HG02623 (cell line): ENCODE results near the gene ATP5F1C.
"Not testable (repeated sequence)": the region's sequence is repeated elsewhere in the genome, so short reads cannot be mapped to it uniquely, and the experiment has no call there.

Experiments
- ATAC-seq: cut with Tn5 transposase; IDR thresholded peaks from one replicate; pipeline ENCODE4 v1.9.1; 2021; ENCODE audit warnings: moderate library complexity; ENCODE audit not compliant: unreplicated experiment

The ATP5F1C gene

GRCh38 chr10:7787857-7788638 lies at the start of gene ATP5F1C, which contains the start of gene KIN:
Gene ATP5F1C, plus strand, starts transcription at chr10:7788177. Its CDS starts 31 bp downstream, at chr10:7788208.
Gene KIN, minus strand, starts transcription at chr10:7787993. Its CDS starts 60 bp downstream, at chr10:7787933.
- ATAC-seq: peak; percentile 90

DNA sequence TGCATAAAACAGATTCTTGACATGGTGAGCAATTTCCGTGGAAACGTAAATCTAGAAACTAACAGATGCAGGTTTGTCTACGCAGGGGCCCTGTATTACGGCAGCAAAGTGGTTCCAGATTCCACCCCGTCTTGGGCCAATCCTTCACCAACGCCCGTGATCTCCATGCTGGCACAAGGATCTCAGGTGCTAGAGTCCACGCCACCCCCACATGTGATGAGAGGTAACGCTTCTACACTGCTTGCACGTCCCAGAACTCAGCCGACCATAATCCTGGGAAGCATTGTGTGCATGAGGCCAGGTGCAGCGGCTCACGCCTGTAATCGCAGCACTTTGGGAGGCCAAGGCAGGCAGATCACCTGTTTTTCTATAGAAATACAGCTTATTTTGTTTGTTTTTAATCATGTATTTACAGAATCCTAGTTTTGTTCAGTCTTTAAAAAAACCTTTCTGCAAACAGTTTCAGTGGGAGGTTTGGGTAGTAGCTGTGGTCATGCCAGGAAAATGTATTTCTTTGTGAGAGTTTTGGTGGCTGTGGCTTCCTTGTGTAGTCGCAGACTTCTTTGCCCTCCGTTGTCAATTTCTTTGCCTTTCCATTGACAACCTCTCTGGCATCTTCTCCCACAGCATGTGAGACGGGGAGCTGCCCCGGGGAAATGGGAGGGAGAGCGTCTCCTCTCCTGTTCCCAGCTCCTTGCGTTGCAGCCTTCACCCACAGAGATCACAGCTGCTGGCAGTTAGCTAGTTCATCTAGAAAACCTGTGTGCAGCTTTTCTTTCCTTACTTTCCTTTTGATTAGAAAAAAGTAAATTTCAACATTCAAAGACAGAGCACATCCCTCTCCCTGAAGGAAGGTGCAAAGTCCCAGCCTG lies 49.2 kb upstream of the ATP5F1C start:
- ATAC-seq: no peak

GRCh38 chr10:7744307-7744706 lies 43.7 kb upstream of the ATP5F1C start:
- ATAC-seq: no peak

DNA sequence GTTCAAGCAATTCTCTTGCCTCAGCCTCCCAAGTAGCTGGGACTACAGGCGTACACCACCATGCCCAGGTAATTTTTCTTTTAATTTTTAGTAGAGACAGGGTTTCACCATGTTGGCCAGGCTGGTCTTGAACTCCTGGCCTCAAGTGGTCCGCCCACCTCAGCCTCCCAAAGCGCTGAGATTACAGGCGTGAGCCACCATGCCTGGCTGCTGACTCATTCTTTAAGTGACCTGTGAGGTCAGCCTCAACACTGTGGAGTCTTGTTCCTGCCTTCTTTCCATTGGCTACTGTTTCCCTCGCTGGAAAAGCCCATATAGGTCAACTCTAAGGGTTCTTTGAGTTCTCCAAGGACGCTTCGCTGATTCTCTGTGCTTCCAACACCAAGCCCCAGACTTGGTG lies 39.3 kb upstream of the ATP5F1C start:
- not testable (repeated sequence) for ATAC-seq

DNA sequence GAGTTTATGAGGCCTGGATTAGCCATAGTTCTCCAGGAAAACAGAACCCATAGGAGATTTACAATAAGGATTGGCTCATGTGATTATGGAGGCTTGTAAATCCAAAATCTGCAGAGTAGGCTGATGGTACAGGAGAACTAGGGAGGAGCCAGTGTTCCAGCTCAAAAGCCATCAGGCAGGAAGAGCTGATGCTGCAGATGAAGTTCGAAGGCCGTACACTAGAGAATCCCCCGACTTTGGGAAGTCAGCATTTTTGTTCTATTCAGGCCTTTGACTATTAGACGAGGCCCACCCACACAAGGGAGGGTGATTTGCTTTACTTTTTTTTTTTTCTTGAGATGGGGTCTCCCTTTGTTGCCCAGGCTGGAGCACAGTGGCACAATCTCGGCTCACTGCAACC lies 37.8 kb upstream of the ATP5F1C start:
- ATAC-seq: no peak

GRCh38 chr10:7752251-7752650 lies 35.7 kb upstream of the ATP5F1C start:
- ATAC-seq: no peak

DNA sequence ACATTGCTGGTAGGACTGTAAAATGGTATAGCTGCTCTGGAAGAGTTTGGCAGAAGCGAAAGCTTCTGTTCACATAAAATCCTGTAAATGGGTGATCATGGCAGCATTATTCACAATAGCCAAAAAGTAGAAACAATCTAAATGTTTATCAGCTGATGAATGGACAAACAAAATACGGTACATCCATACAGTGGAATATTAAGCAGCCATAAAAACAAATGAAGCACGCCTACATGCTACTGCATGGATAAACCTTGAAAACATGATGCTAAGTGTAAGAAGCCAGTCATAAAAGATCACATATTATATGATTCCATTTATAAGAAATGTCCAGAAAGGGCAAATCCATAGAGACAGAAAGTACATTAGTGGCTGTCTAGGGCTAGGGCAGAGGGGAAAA lies 32.9 kb upstream of the ATP5F1C start:
- no peak for ATAC-seq

DNA sequence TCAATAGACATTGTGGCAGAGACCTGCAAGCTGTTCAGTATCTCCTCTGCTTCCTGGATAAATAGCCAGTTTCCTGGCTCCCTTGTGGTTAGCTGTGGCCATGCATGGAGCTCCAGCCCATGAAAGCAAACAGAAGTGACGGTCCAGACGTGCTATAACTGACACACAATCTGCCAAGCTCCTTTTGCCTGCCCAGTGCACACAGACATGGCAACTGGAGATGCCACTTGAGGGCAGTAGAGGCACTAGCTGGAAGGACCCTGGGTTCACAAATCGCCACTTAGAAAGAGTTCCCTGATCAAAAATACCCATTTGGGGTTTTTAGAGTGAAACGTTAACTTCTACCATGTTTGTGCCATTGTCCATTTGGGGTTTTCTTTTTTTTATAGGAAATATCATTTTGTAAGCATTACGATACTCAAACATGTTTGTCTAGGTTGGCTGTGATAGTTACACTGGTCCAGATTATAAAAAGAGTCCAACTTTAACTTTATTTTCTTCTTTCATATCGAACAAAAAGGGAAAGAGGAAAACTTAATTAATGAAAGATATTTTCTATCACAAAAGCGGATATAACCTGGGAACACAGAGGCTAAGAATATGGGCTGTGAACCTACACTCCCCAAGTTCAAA lies 31.5 kb upstream of the ATP5F1C start:
- ATAC-seq: no peak

DNA sequence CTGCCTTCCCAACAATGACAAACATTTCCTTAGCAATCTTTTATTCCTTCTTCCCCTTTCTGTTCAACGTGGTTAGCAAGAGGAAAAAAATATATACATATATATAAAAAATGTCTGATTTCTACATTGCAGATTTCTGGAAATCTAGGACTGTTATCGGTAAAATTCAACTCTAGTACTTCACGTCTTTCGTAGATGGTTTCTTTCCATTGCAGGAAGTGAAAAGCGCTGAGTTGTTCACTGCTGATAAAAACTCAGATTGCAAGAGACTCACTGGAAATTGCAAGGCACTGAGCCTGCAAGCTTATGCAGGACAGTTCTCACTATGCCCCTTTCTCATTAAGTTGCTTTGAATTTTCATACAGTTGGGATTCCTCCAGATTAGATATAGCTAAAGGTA lies 24.0 kb upstream of the ATP5F1C start:
- no peak for ATAC-seq

- no peak for ATAC-seq
Observed at GRCh38 chr10:7766241-7766640, 21.7 kb upstream of the ATP5F1C start.

DNA sequence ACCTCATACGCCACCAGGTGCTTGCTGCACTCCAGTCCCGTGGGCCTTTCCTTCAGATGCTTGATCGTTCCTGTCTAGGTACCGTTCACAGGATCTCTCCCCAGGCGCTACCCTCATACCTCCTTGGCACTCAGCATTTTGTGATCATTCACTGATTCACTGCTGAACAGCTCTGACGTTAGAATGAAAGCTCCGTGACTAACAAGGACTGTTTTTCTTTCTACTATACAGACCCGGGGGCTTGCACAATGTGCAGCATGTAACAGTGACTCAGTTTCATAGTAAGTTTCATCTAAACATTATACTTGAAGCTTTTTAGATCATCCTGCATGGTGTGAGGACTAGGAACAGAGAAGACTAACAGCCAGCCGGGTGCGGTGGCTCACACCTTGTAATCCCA lies 20.8 kb upstream of the ATP5F1C start:
- ATAC-seq: no peak

DNA sequence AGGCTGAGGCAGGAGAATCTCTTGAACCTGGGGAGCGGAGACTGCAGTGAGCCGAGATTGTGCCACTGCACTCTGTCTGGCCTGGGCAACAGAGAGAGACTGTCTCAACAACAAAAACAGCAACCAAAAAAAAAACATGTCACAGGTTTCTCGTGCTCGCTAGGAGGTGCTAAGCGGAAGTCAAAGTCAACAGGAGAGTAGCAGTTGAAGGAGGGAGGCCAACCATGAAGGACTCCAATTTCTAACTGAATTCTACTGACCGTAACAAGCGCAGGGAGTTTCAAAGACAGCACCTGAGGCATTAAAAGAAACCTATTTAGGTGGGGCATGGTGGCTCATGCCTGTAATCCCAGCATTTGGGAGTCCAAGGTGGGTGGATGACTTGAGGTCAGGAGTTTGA lies 19.6 kb upstream of the ATP5F1C start:
- no peak for ATAC-seq

- ATAC-seq: no peak
Observed at GRCh38 chr10:7773845-7774801, 13.9 kb upstream of the ATP5F1C start.

GRCh38 chr10:7776777-7777176 lies 11.2 kb upstream of the ATP5F1C start:
- no peak for ATAC-seq

- not testable (repeated sequence) for ATAC-seq
Observed at GRCh38 chr10:7782194-7782593, 5.8 kb upstream of the ATP5F1C start.

GRCh38 chr10:7786430-7786829 lies 1.5 kb upstream of the ATP5F1C start:
- no peak for ATAC-seq

- ATAC-seq: peak; percentile 11
Observed at GRCh38 chr10:7787150-7787856, 674 bp upstream of the ATP5F1C start.

- ATAC-seq: peak; percentile 9
Observed at GRCh38 chr10:7788639-7789286, 786 bp downstream of the ATP5F1C start.

- ATAC-seq: no peak
Observed at GRCh38 chr10:7789390-7789789, 1.4 kb downstream of the ATP5F1C start.
